Ishikawa (cell line): ENCODE measurements around the gene ABCC4.

Experiments
- CEBPB ChIP-seq: IDR thresholded peaks from 2 replicates; pipeline ENCODE4 v1.6.1; 2012
- CREB1 ChIP-seq: IDR thresholded peaks from 2 replicates; pipeline ENCODE4 v1.6.1; 2012; ENCODE audit warnings: low read depth
- EP300 ChIP-seq: IDR thresholded peaks from 2 replicates; pipeline ENCODE4 v1.6.1; 2012; ENCODE audit warnings: borderline replicate concordance
- FOXM1 ChIP-seq: IDR thresholded peaks from 2 replicates; pipeline ENCODE4 v1.6.1; 2012; ENCODE audit warnings: low read depth, borderline replicate concordance
- MAX ChIP-seq: IDR thresholded peaks from 2 replicates; pipeline ENCODE4 v1.6.1; 2012
- RAD21 ChIP-seq: IDR thresholded peaks from 2 replicates; pipeline ENCODE4 v1.6.1; 2012; ENCODE audit warnings: low read depth
- REST ChIP-seq: IDR thresholded peaks from 2 replicates; pipeline ENCODE4 v1.6.1; 2012; ENCODE audit warnings: low read depth, mild to moderate bottlenecking
- TAF1 ChIP-seq: IDR thresholded peaks from 2 replicates; pipeline ENCODE4 v1.6.1; 2012; ENCODE audit warnings: low read depth, mild to moderate bottlenecking
- TCF12 ChIP-seq: IDR thresholded peaks from 2 replicates; pipeline ENCODE4 v1.6.1; 2012; ENCODE audit warnings: low read depth
- YY1 ChIP-seq: IDR thresholded peaks from 2 replicates; pipeline ENCODE4 v1.6.1; 2012; ENCODE audit warnings: low read depth
- ZBTB7A ChIP-seq: IDR thresholded peaks from 2 replicates; pipeline ENCODE4 v1.6.1; 2012; ENCODE audit warnings: low read depth

- TF ChIP-seq YY1 (no peak), EP300 (no peak), TCF12 (no peak), MAX (no peak), TAF1 (no peak), RAD21 (no peak), FOXM1 (no peak), CEBPB (no peak), ZBTB7A (no peak), REST (no peak), CREB1 (no peak)
Measured at GRCh38 chr13:95019886-95020285, 281.4 kb downstream of the ABCC4 start.
